ENCODE results near the gene LYPLA2.
A peak's percentile ranks its signal among the peaks of the same experiment; 100 is the strongest.
"Not testable (repeated sequence)": the region's sequence is repeated elsewhere in the genome, so short reads cannot be mapped to it uniquely, and the experiment has no call there.

LYPLA2 gene

DNA sequence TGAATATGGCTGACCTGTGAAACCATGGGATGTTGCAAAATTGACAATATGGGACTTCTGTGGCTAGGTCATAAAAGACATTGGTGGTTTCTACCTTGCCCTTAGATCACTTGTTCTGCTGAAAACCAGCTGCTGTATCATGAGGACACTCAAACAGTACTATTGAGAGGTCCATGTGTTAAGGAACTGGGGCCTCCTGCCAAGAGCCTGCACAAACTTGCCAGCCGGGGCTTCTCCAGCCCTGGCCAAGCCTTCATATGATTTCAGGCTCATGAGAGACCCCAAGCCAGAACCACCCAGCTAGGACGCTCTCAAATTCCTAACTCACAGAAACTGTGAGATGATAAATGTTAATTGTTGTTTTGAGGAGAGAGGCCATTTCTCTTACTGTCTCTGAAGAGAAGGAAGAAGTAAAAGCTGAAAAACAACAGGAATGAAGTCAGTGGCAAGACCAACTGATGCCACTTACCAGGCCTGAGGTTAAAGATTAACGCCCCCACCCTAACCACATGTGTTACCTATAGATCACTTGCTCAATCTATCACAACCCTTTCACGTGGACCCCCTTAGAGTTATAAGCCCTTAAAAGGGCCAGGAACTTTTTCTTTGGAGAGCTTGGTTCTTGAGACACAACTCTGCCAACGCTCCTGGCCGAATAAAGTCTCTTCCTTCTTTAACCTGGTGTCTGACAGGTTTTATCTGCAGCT lies 16.6 kb upstream of the LYPLA2 start:
- ChIA-PET CTCF (interaction anchor here (0.8 to 5.7 kb wide), 11 partner anchors 9 to 142 kb away, joined by 3 to 33 read pairs (median 4); partner anchors contain the start of gene FUCA1), POLR2A (no interaction called here)
- TF ChIP-seq, protein P1, sequence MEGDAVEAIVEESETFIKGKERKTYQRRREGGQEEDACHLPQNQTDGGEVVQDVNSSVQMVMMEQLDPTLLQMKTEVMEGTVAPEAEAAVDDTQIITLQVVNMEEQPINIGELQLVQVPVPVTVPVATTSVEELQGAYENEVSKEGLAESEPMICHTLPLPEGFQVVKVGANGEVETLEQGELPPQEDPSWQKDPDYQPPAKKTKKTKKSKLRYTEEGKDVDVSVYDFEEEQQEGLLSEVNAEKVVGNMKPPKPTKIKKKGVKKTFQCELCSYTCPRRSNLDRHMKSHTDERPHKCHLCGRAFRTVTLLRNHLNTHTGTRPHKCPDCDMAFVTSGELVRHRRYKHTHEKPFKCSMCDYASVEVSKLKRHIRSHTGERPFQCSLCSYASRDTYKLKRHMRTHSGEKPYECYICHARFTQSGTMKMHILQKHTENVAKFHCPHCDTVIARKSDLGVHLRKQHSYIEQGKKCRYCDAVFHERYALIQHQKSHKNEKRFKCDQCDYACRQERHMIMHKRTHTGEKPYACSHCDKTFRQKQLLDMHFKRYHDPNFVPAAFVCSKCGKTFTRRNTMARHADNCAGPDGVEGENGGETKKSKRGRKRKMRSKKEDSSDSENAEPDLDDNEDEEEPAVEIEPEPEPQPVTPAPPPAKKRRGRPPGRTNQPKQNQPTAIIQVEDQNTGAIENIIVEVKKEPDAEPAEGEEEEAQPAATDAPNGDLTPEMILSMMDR (IDR thresholded peaks at IDR 0.05; ENCODE audit: insufficient read depth, low read length, missing control alignments): no peak
- DNase-seq (ENCODE audit: low read depth, low spot score): no peak
- no peak overlapping the region for H3K4me3 ChIP-seq (ENCODE audit: low read depth, low read length)

DNA sequence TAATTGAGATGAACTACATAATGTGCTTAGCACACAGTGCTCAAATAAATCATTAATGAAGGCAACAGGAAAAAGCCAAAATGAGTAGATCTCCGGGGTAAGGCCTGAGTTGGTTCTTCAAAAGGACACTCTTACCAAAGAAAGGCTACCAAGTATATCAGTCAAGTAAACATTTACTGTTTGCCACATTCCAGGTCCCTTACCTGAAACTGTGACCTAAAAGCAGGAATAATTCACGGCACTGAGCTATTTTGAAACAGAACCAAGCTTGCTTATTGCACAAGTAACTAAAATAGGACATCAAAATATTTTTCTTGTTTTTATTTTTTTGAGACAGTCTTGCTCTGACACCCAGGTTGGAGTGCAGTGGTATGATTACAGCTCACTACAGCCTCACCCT lies 14.7 kb upstream of the LYPLA2 start:
- CTCF ChIA-PET: interaction anchor here (1.2 to 5.7 kb wide), 8 partner anchors 10 to 140 kb away, joined by 3 to 33 read pairs (median 6); partner anchors contain the start of gene FUCA1
- TF ChIP-seq, protein P1 (IDR thresholded peaks at IDR 0.05; ENCODE audit: insufficient read depth, low read length, missing control alignments): no peak
- POLR2A ChIA-PET: no interaction called here
- H3K4me3 ChIP-seq (ENCODE audit: low read depth, low read length): no peak overlapping the region
- no peak for DNase-seq (ENCODE audit: low read depth, low spot score)

DNA sequence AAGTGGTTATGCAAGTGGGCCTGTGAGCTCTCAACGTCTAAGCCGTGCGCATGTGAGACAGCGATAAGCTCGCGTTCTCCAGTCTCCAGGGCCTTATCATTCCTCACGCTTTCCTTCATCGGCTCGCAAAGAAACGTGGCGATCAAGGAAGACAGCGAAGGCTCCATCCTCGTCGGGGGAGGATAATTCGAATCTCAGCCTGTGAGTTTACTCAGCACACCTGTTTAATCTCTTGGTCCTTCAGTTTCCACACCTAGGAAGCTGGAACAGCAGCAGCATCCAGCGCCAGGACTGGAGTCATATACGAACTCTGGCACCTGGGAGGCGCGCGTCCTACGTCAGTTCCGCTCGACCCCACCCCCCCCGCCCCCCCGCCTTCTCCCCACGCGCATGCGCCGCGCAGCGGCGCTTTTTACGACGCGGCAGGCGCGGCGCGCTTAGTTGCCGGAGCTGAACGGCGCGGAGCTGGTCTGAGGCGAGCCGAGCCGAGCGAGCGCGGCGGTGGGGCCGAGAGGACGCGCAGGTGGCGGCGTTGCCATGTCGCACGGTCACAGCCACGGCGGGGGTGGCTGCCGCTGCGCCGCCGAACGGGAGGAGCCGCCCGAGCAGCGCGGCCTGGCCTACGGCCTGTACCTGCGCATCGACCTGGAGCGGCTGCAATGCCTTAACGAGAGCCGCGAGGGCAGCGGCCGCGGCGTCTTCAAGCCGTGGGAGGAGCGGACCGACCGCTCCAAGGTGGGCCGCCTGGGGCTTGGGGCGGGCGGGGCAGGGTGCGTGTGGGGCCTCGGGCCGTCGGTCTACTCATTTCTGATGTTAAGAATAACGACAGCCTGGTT lies 12.7 kb upstream of the LYPLA2 start, which contains the start of gene PITHD1:
Gene PITHD1 (plus strand): TSS at position 440 of the 836 bp plus-strand sequence. CDS start 98 bp downstream, at position 538.
- ChIA-PET POLR2A (interaction anchor here (0.7 to 1.0 kb wide), 3 partner anchors 12 to 86 kb away, joined by 3 to 4 read pairs (median 3); partner anchors contain the start of genes LYPLA2 and RPL11), CTCF (interaction anchor here (0.6 to 5.7 kb wide), 3 partner anchors 12 to 138 kb away, joined by 3 to 33 read pairs (median 10); no protein-coding TSS in a partner anchor)
- DNase-seq (ENCODE audit: low read depth, low spot score): no peak
- peak within 1 kb of the TSS; percentile 81 for H3K4me3 ChIP-seq (ENCODE audit: low read depth, low read length)
- TF ChIP-seq, protein P1 (IDR thresholded peaks at IDR 0.05; ENCODE audit: insufficient read depth, low read length, missing control alignments): no peak

DNA sequence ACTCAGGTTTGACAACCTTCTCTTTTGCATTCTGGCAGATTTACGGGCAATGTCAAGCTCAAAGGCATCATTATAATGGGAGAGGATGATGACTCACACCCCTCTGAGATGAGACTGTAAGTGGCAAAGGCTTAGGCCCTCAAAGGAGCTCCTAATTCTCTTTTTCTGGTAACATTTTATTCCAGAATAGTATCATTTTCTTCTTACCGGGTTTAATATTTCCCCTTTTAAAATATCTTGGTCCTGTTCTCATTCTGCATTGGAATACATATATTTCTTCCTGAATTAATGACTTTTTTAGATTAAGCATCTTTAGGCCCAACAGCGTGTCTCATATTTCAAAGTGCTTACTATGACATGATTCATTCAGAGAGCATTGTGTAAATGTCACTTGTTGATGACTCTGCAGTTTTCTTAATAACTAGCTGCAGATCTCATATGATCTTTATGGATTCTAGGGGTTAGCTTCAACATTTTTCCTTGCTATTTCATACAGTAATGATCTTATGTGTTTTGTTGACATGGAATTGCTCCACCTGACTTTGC lies 11.0 kb upstream of the LYPLA2 start:
- no peak for DNase-seq (ENCODE audit: low read depth, low spot score)
- peak overlapping the region; percentile 81 for H3K4me3 ChIP-seq (ENCODE audit: low read depth, low read length)
- TF ChIP-seq, protein P1 (IDR thresholded peaks at IDR 0.05; ENCODE audit: insufficient read depth, low read length, missing control alignments): no peak
- ChIA-PET POLR2A (interaction anchor here (0.6 to 1.4 kb wide), 3 partner anchors 10 to 172 kb away, joined by 3 to 6 read pairs (median 6); partner anchors contain the start of gene LYPLA2), CTCF (interaction anchor here (0.9 to 4.5 kb wide), 7 partner anchors 8 to 137 kb away, joined by 3 to 32 read pairs (median 4); partner anchors contain the start of gene LYPLA2)

DNA sequence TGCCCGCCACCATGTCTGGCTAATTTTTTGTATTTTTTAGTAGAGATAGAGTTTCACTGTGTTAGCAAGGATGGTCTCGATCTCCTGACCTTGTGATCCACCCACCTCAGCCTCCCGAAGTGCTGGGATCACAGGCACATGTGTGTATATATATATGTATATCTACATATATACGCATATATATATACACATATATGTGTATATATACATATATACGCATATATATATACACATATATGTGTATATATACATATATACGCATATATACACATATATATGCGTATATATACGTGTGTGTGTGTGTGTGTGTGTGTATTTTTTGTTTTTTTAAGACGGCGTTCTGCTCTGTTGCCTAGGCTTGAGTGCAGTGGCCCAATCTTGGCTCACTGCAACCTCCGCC lies 7.8 kb upstream of the LYPLA2 start:
- POLR2A ChIA-PET; DNase-seq (ENCODE audit: low read depth, low spot score); H3K4me3 ChIP-seq (ENCODE audit: low read depth, low read length): not testable (repeated sequence)
- CTCF ChIA-PET: interaction anchor here (1.0 to 4.5 kb wide), 3 partner anchors 12 to 31 kb away, joined by 3 to 32 read pairs (median 4); no protein-coding TSS in a partner anchor

DNA sequence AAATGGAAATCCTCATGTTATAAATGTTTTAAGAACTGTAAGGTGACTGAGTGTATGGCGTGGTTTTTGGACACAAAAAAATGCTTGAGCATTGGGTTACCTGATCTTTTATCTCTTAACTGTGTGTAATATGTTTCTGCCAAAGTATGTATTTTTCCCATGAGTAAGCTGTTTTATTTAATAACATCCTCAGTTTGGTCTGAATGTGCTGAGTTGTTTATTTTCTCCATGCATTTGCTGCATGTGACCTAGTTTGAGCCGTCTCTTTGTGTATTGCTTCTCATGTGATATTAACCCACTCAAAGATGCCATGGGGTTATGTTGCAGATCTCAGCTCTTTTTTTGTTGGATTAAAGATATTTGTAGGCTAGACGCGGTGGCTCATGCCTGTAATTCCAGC lies 6.1 kb upstream of the LYPLA2 start:
- POLR2A ChIA-PET: no interaction called here
- DNase-seq (ENCODE audit: low read depth, low spot score): no peak
- TF ChIP-seq, protein P1 (IDR thresholded peaks at IDR 0.05; ENCODE audit: insufficient read depth, low read length, missing control alignments): no peak
- CTCF ChIA-PET: interaction anchor here (0.9 to 2.1 kb wide), 4 partner anchors 10 to 26 kb away, joined by 3 to 7 read pairs (median 4); no protein-coding TSS in a partner anchor
- H3K4me3 ChIP-seq (ENCODE audit: low read depth, low read length): no peak overlapping the region

Measured in AG04449 (cell line).